ENCODE results near the gene HVCN1.

Gene HVCN1

GRCh38 chr12:110677206-110677911 lies 11.6 kb downstream of the HVCN1 start:
- H2BK12ac ChIP-seq (ENCODE audit: low read length), result no peak overlapping the region
- no peak overlapping the region for H4K12ac ChIP-seq (ENCODE audit: low read depth, low read length)
- H3K18ac ChIP-seq (ENCODE audit: low read length), result no peak overlapping the region
- H3K4ac ChIP-seq (ENCODE audit: low read depth, low read length), result no peak overlapping the region
- no peaks in the 10 kb centered on the region for H3K27me3 ChIP-seq (ENCODE audit: insufficient read depth, low read length)
- peak overlapping the region; percentile 33 for H3K4me3 ChIP-seq (ENCODE audit: low read depth, low read length)
- H4K91ac ChIP-seq (ENCODE audit: low read depth, low read length), result no peak overlapping the region
- no peaks in the 10 kb centered on the region for H3K4me1 ChIP-seq (ENCODE audit: control insufficient read depth in 1 of 2, insufficient read depth in 2 of 2, low read length in 2 of 2)
- no peaks in the 10 kb centered on the region for H3K79me1 ChIP-seq (ENCODE audit: low read length)
- H2BK120ac ChIP-seq (ENCODE audit: insufficient read depth, low read length, poor library complexity), result no peak overlapping the region
- H3K23ac ChIP-seq (ENCODE audit: low read length), result no peak overlapping the region
- H3K27ac ChIP-seq (ENCODE audit: low read depth, low read length), result no peak overlapping the region
- H3K79me2 ChIP-seq (ENCODE audit: control insufficient read depth, insufficient read depth, low read length, poor library complexity), result no peaks in the 10 kb centered on the region
- H3K14ac ChIP-seq (ENCODE audit: low read length), result no peak overlapping the region
- DNase-seq, result no peak
- no peaks in the 10 kb centered on the region for H3K36me3 ChIP-seq (ENCODE audit: control insufficient read depth in 1 of 2, insufficient read depth in 2 of 2, low read length in 2 of 2)
- H2AK5ac ChIP-seq (ENCODE audit: low read length), result no peak overlapping the region
- no peak overlapping the region for H3K9ac ChIP-seq (ENCODE audit: low read length)
- no peaks in the 10 kb centered on the region for H3K9me3 ChIP-seq (ENCODE audit: insufficient read depth, low read depth, low read length)
- H3K4me2 ChIP-seq (ENCODE audit: low read length), result no peak overlapping the region
- H2BK5ac ChIP-seq (ENCODE audit: low read depth, low read length, poor library complexity), result no peak overlapping the region
- H4K8ac ChIP-seq (ENCODE audit: low read depth, low read length), result no peak overlapping the region
- WGBS (ENCODE audit: extremely low coverage, insufficient coverage, insufficient read length), result no CpG with 5 or more reads among the region's 5 CpGs
- no peak overlapping the region for H2AFZ ChIP-seq (ENCODE audit: insufficient read depth, low read length, poor library complexity)

- Histone ChIP-seq H3K79me2 (ENCODE audit: control insufficient read depth, insufficient read depth, low read length, poor library complexity) (no peaks in the 10 kb centered on the region), H3K27me3 (ENCODE audit: insufficient read depth, low read length) (no peaks in the 10 kb centered on the region), H3K23ac (ENCODE audit: low read length) (no peak overlapping the region), H2BK12ac (ENCODE audit: low read length) (no peak overlapping the region), H3K4me2 (ENCODE audit: low read length) (no peak overlapping the region), H3K9ac (ENCODE audit: low read length) (no peak overlapping the region), H3K27ac (ENCODE audit: low read depth, low read length) (no peak overlapping the region), H3K9me3 (ENCODE audit: insufficient read depth, low read depth, low read length) (no peaks in the 10 kb centered on the region), H2BK5ac (ENCODE audit: low read depth, low read length, poor library complexity) (no peak overlapping the region), H3K18ac (ENCODE audit: low read length) (no peak overlapping the region), H4K91ac (ENCODE audit: low read depth, low read length) (no peak overlapping the region), H2AFZ (ENCODE audit: insufficient read depth, low read length, poor library complexity) (no peak overlapping the region), H2AK5ac (ENCODE audit: low read length) (no peak overlapping the region), H3K14ac (ENCODE audit: low read length) (no peak overlapping the region), H3K4me1 (ENCODE audit: control insufficient read depth in 1 of 2, insufficient read depth in 2 of 2, low read length in 2 of 2) (no peaks in the 10 kb centered on the region), H4K8ac (ENCODE audit: low read depth, low read length) (no peak overlapping the region), H2BK120ac (ENCODE audit: insufficient read depth, low read length, poor library complexity) (no peak overlapping the region), H3K79me1 (ENCODE audit: low read length) (no peaks in the 10 kb centered on the region), H4K12ac (ENCODE audit: low read depth, low read length) (no peak overlapping the region), H3K4me3 (ENCODE audit: low read depth, low read length) (no peak overlapping the region), H3K4ac (ENCODE audit: low read depth, low read length) (no peak overlapping the region), H3K36me3 (ENCODE audit: control insufficient read depth in 1 of 2, insufficient read depth in 2 of 2, low read length in 2 of 2) (no peaks in the 10 kb centered on the region)
- no peak for DNase-seq
- no CpG with 5 or more reads among the region's 4 CpGs for WGBS (ENCODE audit: extremely low coverage, insufficient coverage, insufficient read length)
Observed at GRCh38 chr12:110676171-110676570, 12.7 kb downstream of the HVCN1 start.

GRCh38 chr12:110670161-110670701 lies 18.7 kb downstream of the HVCN1 start:
- Histone ChIP-seq H4K12ac (ENCODE audit: low read depth, low read length) (no peak overlapping the region), H2BK120ac (ENCODE audit: insufficient read depth, low read length, poor library complexity) (no peak overlapping the region), H4K91ac (ENCODE audit: low read depth, low read length) (no peak overlapping the region), H3K4me3 (ENCODE audit: low read depth, low read length) (no peak overlapping the region), H4K8ac (ENCODE audit: low read depth, low read length) (no peak overlapping the region), H3K18ac (ENCODE audit: low read length) (no peak overlapping the region), H2AK5ac (ENCODE audit: low read length) (no peak overlapping the region), H3K9me3 (ENCODE audit: insufficient read depth, low read depth, low read length) (no peaks in the 10 kb centered on the region), H3K79me2 (ENCODE audit: control insufficient read depth, insufficient read depth, low read length, poor library complexity) (no peaks in the 10 kb centered on the region), H3K9ac (ENCODE audit: low read length) (no peak overlapping the region), H2BK12ac (ENCODE audit: low read length) (no peak overlapping the region), H3K23ac (ENCODE audit: low read length) (no peak overlapping the region), H3K4me1 (ENCODE audit: control insufficient read depth in 1 of 2, insufficient read depth in 2 of 2, low read length in 2 of 2) (no peaks in the 10 kb centered on the region), H3K4me2 (ENCODE audit: low read length) (no peak overlapping the region), H3K27ac (ENCODE audit: low read depth, low read length) (no peak overlapping the region), H2BK5ac (ENCODE audit: low read depth, low read length, poor library complexity) (no peak overlapping the region), H2AFZ (ENCODE audit: insufficient read depth, low read length, poor library complexity) (no peak overlapping the region), H3K4ac (ENCODE audit: low read depth, low read length) (no peak overlapping the region), H3K27me3 (ENCODE audit: insufficient read depth, low read length) (no peaks in the 10 kb centered on the region), H3K36me3 (ENCODE audit: control insufficient read depth in 1 of 2, insufficient read depth in 2 of 2, low read length in 2 of 2) (no peaks in the 10 kb centered on the region), H3K79me1 (ENCODE audit: low read length) (no peaks in the 10 kb centered on the region), H3K14ac (ENCODE audit: low read length) (no peak overlapping the region)
- no CpG with 5 or more reads among the region's 4 CpGs for WGBS (ENCODE audit: extremely low coverage, insufficient coverage, insufficient read length)
- DNase-seq, result no peak

- no peak for DNase-seq
- H3K14ac ChIP-seq (ENCODE audit: low read length), result no peak overlapping the region
- H2BK120ac ChIP-seq (ENCODE audit: insufficient read depth, low read length, poor library complexity), result no peak overlapping the region
- no peaks in the 10 kb centered on the region for H3K79me2 ChIP-seq (ENCODE audit: control insufficient read depth, insufficient read depth, low read length, poor library complexity)
- H2BK12ac ChIP-seq (ENCODE audit: low read length), result no peak overlapping the region
- no peak overlapping the region for H3K4me2 ChIP-seq (ENCODE audit: low read length)
- no peak overlapping the region for H4K12ac ChIP-seq (ENCODE audit: low read depth, low read length)
- no peak overlapping the region for H2AK5ac ChIP-seq (ENCODE audit: low read length)
- no peak overlapping the region for H4K8ac ChIP-seq (ENCODE audit: low read depth, low read length)
- no CpG with 5 or more reads among the region's 5 CpGs for whole genome bisulfite sequencing (ENCODE audit: extremely low coverage, insufficient coverage, insufficient read length)
- H3K79me1 ChIP-seq (ENCODE audit: low read length), result no peaks in the 10 kb centered on the region
- no peak overlapping the region for H2BK5ac ChIP-seq (ENCODE audit: low read depth, low read length, poor library complexity)
- no peak overlapping the region for H2AFZ ChIP-seq (ENCODE audit: insufficient read depth, low read length, poor library complexity)
- no peaks in the 10 kb centered on the region for H3K36me3 ChIP-seq (ENCODE audit: control insufficient read depth in 1 of 2, insufficient read depth in 2 of 2, low read length in 2 of 2)
- no peak overlapping the region for H3K9ac ChIP-seq (ENCODE audit: low read length)
- H3K27ac ChIP-seq (ENCODE audit: low read depth, low read length), result no peak overlapping the region
- no peaks in the 10 kb centered on the region for H3K27me3 ChIP-seq (ENCODE audit: insufficient read depth, low read length)
- H3K4ac ChIP-seq (ENCODE audit: low read depth, low read length), result no peak overlapping the region
- no peak overlapping the region for H3K18ac ChIP-seq (ENCODE audit: low read length)
- no peak overlapping the region for H3K23ac ChIP-seq (ENCODE audit: low read length)
- H4K91ac ChIP-seq (ENCODE audit: low read depth, low read length), result no peak overlapping the region
- no peaks in the 10 kb centered on the region for H3K4me1 ChIP-seq (ENCODE audit: control insufficient read depth in 1 of 2, insufficient read depth in 2 of 2, low read length in 2 of 2)
- H3K4me3 ChIP-seq (ENCODE audit: low read depth, low read length), result no peak overlapping the region
- H3K9me3 ChIP-seq (ENCODE audit: insufficient read depth, low read depth, low read length), result no peaks in the 10 kb centered on the region
Observed at GRCh38 chr12:110669193-110669502, 19.8 kb downstream of the HVCN1 start.
